DMS 273 (cell line): ENCODE data around the gene DEFB125.
"Not testable (repeated sequence)": the region's sequence is repeated elsewhere in the genome, so short reads cannot be mapped to it uniquely, and the experiment has no call there.

ENCODE experiments used
- DNase-seq: peaks from one replicate; lab custom pipeline; 2025; ENCODE audit not compliant: unreplicated experiment; lab: John Stamatoyannopoulos, UW

DEFB125 gene, protein sequence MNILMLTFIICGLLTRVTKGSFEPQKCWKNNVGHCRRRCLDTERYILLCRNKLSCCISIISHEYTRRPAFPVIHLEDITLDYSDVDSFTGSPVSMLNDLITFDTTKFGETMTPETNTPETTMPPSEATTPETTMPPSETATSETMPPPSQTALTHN

DNA sequence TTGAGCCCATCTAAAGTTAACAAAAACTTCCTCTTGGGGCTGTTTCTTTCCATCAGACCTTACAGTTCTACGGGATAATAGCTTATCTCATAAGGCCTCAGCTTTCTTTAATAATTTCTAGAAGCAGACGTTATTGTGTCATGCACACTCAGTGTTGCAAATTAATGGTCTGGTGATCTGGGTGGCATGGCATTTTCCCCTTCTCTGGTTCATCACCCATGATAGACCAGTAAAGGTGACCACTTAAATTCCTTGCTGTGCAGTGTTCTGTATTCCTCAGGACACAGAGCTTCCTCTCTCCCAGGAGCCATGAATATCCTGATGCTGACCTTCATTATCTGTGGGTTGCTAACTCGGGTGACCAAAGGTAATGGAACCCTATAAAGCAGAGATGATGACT lies at the start of gene DEFB125:
TSS of gene DEFB125 (plus strand) at position 272 of the 400 bp plus-strand sequence. CDS start at position 310, 38 bp downstream.
- no peak for DNase-seq

DNA sequence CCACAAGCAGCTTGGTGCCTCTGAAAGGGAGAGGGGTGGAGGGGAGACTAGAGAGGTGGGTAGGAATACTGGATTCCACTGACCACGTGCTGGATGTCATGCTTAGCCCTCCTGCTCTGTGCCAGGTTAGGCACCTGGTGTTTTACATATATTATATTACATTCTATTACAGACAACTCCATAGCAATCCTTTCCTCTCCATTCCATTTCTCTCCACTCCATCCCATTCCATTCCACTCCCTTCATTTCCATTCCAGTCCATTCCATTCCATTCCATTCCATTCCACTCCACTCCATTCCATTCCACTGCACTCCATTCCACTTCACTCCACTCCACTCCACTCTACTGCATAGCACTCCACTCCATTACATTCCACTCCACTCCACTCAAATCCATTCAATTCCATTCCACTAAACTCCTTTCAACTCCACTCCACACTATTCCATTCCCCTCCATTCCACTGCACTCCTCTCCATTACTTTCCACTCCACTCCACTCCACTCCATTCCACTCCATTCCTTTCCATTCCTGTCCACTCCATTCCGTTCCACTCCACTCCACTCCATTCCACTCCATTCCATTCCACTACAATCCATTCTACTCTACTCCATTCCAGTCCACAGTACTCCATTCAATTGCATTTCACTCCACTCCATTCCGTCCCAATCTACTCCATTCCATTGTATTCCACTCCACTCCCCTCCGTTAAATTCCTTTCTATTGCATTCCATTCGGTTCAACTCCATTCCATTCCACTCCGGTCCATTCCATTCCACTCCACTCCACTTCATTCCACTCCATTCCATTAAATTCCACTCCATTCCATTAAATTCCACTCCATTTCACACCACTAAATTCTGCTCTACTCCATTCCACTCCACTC lies 27.2 kb upstream of the DEFB125 start:
- no peak for DNase-seq

GRCh38 chr20:61230-61629 lies 26.2 kb upstream of the DEFB125 start:
- no peak for DNase-seq

DNA sequence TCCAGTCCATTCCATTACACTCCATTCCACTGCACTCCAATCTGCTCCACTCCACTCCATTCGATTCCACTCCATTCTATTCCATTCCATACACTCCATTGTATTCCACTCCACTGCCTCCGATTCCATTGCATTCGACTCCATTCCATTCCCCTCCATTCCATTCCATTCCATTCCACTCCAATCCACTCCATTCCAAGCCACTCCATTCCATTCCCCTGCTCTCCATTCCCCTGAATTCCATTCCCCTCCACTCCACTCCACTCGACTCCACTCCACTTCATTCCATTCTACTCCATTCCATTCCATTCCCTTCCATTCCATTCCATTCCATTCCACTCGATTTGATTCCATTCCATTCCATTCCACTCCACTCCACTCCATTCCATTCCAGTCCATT lies 25.7 kb upstream of the DEFB125 start:
- DNase-seq: no peak

- no peak for DNase-seq
Measured at GRCh38 chr20:62487-62886, 25.0 kb upstream of the DEFB125 start.

DNA sequence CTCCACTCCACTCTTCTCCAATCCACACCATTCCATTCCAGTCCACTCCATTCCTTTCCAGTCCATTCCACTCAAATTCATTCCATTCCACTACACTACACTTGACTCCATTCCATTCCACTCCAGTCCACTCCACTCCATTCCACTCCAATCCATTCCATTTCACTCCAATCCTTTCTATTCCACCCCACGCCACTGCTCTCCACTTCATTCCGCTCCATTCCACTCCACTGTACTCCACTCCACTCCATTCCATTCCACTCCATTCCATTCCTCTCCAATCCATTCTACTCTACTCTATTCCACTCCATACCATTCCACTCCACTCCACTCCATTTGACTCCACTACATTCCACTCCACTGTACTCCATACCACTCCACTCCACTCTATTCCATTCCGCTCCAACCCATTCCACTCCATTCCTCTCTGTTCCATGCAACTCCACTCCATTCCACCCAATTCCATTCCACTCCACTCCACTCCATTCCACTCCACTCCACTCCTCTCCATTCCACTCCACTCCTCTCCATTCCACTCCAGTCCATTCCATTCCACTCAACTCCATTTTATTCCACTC lies 23.4 kb upstream of the DEFB125 start:
- no peak for DNase-seq

DNA sequence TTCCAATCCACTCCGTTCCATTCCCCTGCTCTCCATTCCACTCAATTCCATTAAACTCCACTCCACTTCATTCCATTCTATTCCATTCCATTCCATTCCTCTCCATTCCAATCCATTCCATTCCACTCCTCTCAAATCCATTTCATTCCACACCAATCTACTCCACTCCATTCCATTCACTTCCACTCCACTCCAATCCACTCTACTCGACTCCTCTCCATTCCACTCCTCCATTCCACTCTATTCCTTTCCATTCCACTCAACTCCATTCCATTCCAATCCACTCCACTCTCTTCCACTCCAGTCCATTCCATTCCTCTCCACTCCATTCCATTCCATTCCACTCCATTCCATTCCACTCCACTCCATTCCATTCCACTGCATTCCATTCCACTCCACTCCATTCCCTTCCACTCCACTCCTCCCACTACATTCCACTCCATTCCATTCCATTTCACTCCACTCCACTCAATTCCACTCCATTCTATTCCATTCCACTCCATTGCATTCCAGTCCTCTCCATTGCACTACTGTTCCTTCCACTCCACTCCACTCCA lies 22.6 kb upstream of the DEFB125 start:
- no peak for DNase-seq

- no peak for DNase-seq
Measured at GRCh38 chr20:77231-77630, 10.2 kb upstream of the DEFB125 start.

GRCh38 chr20:78338-78737 lies 9.1 kb upstream of the DEFB125 start:
- DNase-seq: no peak

- DNase-seq: no peak
Measured at GRCh38 chr20:79565-79964, 7.9 kb upstream of the DEFB125 start.

GRCh38 chr20:90651-91050 lies 3.2 kb downstream of the DEFB125 start:
- DNase-seq: no peak

DNA sequence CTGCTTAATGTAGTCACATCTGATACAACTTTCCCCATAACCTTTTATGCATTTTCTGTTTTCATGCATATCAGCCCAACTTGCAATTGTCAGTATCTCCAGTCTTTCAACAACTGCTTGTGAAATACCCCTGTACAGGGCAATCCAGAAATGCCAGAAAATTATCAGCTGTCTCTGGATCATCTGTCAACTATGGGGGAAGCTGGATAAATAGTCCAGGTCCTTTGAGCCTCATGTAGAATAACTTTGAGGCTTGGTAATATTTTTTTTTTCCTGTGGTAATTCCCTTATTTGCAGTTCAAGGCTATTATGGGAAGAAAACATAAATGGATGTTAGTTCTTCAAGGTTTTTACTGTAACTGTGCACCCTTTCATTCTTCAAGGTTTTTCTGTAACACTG lies 6.2 kb downstream of the DEFB125 start:
- no peak for DNase-seq

- DNase-seq: no peak
Measured at GRCh38 chr20:95215-95614, 7.7 kb downstream of the DEFB125 start.

GRCh38 chr20:97691-98090 lies 10.2 kb downstream of the DEFB125 start:
- not testable (repeated sequence) for DNase-seq

- DNase-seq: no peak
Measured at GRCh38 chr20:101975-102374, 14.5 kb downstream of the DEFB125 start.

DNA sequence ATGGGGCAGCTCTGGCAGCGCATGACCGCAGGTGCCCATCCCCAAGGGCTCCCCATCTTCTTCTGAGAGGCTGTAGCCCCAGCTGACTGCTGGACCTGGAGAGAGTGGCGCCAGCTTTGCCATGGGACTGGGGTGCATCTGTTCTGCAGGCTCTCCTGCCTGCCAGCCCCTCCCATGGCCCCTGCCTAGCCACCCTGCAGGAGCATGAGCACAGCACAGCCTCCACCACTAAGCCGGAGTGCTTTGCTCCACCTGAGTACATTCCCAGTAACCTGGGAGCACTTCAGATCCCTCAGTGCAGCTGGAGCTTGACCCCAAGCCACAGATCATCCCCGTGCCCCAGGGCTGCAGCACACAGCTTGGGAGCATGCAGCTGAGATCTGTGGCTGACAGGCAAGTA lies 16.0 kb downstream of the DEFB125 start:
- DNase-seq: no peak

DNA sequence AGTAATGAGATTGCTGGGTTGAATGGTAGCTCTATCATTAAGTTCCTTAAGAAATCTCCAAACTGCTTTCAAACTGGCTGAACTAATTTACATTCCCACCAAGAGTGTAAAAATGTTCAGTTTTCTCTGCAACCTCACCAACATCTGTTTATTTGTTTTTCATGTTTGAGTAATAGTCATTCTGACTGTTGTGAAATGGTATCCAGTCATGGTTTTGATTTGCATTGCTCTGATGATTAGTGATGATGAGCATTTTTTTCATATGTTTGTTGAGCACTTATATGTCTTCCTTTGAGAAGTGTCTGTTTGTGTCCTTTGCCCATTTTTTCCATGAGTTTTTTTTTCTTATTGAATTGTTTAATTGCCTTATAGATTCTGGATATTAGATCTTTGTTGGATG lies 24.9 kb downstream of the DEFB125 start:
- no peak for DNase-seq

DNA sequence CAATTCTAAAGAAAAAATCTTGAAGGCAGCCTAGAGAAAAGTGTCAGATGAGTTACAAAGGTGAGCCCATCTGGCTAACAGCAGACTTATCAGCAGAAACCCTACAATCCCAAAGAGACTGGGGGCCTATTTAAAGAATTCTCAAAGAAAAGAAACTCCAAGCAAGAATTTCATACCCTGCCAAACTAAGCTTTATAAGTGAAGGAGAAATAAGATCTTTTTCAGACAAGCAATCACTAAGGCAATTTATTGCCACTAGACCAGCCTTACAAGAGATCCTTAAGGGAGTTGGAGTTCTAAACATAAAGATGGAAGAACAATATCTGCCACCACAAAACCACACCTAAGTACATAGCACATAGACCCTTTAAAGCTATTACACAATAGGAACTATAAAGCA lies 30.0 kb downstream of the DEFB125 start:
- DNase-seq: no peak

- not testable (repeated sequence) for DNase-seq
Measured at GRCh38 chr20:129786-130323, 42.4 kb downstream of the DEFB125 start.

DNA sequence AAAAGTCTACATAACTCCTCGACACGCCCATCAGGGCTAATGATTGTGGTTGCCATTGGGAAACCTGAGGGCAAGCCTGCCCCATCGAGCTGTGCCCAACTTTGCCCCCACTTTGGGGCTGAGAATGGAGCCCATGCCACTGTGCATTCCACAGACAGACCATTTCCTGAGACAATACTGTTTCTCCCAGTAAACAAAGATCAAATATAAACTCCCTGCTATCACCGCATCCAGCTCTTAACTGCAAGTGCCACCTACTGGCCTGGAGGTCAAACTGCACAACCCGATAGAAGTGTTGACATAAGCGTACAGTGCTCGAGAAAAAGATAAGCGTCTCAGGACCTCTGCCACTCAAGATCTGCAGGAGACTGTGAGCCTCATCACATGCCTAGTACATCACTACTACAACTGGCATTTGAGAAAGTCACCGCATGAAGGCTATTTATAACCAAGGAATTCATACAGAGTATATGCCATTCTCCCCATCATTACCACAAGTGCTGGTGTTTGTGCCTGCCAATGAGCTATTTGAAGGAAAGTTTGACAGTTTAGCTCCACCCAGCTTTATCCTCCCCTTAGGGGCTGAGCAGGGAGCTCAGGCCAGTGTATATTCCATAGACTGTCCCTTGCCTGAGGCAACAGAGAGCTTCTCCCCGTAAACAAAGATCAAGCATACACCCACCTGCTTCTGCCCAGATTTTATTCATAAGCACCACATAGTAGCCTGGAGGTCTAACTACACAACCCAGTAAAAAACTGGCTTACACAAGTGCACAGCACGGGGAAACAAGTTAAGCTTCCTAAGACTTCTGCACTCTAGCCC lies 50.4 kb downstream of the DEFB125 start:
- DNase-seq: peak; percentile 50

DNA sequence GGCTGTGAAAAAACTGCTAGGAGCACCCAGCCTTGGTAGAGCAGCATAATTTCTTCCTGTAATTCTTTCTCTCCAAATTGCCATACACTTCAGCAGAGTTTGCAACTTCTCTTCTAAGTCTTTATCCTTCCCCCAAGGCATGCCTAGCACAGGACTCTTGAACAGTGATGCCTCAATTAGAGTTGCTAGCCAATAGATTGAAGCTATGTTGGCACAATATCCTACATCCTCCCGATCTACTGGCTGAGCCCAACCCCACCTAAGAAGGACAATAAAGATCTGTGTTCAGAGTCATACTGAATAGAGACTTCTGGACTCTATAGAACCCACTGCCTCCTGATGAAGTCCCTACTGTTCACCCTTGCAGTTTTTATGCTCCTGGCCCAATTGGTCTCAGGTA lies 54.8 kb downstream of the DEFB125 start, which contains the start of gene DEFB126:
TSS of gene DEFB126 (plus strand) at position 301 of the 400 bp plus-strand sequence. CDS start at position 340, 39 bp downstream.
- DNase-seq: no peak
